HEK293 (cell line): ENCODE results near the gene TSC2.
"Not testable (repeated sequence)": the region's sequence is repeated elsewhere in the genome, so short reads cannot be mapped to it uniquely, and the experiment has no call there.

Experiments
- CTCF ChIP-seq: fragments of 450-650 bp; formaldehyde crosslinking; IDR thresholded peaks from 2 replicates; pipeline ENCODE4 v1.5.1; 2016; ENCODE audit warnings: missing biosample characterization, missing genetic modification characterization
- SP7 ChIP-seq: fragments of 450-650 bp; formaldehyde crosslinking; IDR thresholded peaks from 2 replicates; pipeline ENCODE4 v1.5.1; 2016; ENCODE audit warnings: missing biosample characterization, missing genetic modification characterization
- YY1 ChIP-seq: fragments of 450-650 bp; formaldehyde crosslinking; IDR thresholded peaks from 2 replicates; pipeline ENCODE4 v1.5.1; 2018; ENCODE audit warnings: missing biosample characterization, missing genetic modification characterization
- ZBTB7A ChIP-seq: fragments of 450-650 bp; formaldehyde crosslinking; IDR thresholded peaks from 2 replicates; pipeline ENCODE4 v1.5.1; 2016; ENCODE audit warnings: low read depth, missing biosample characterization, missing genetic modification characterization
- ZFP3 ChIP-seq: fragments of 450-650 bp; formaldehyde crosslinking; IDR thresholded peaks from 2 replicates; pipeline ENCODE4 v1.5.1; 2016; ENCODE audit warnings: low read depth, missing biosample characterization, missing genetic modification characterization
- ZNF2 ChIP-seq: fragments of 450-650 bp; formaldehyde crosslinking; IDR thresholded peaks from 2 replicates; pipeline ENCODE4 v1.5.1; 2016; ENCODE audit warnings: missing biosample characterization, missing genetic modification characterization
- ZNF433 ChIP-seq: fragments of 450-650 bp; formaldehyde crosslinking; IDR thresholded peaks from 2 replicates; pipeline ENCODE4 v1.5.1; 2016; ENCODE audit warnings: missing biosample characterization, missing genetic modification characterization, low read depth
- ZNF514 ChIP-seq: fragments of 450-650 bp; formaldehyde crosslinking; IDR thresholded peaks from 2 replicates; pipeline ENCODE4 v1.5.1; 2016; ENCODE audit warnings: missing biosample characterization, missing genetic modification characterization
- ZNF629 ChIP-seq: fragments of 450-650 bp; formaldehyde crosslinking; IDR thresholded peaks from 2 replicates; pipeline ENCODE4 v1.5.1; 2017; ENCODE audit warnings: missing biosample characterization, missing genetic modification characterization
- ZNF660 ChIP-seq: fragments of 450-650 bp; IDR thresholded peaks from 2 replicates; pipeline ENCODE4 v1.5.1; 2018; ENCODE audit warnings: missing biosample characterization, mild to moderate bottlenecking, missing genetic modification characterization
- ZNF76 ChIP-seq: fragments of 450-650 bp; formaldehyde crosslinking; IDR thresholded peaks from 2 replicates; pipeline ENCODE4; 2016; ENCODE audit warnings: low read depth, missing biosample characterization, missing genetic modification characterization, borderline replicate concordance
- TF ChIP-seq, protein P1 (sequence below): fragments of 450-650 bp; formaldehyde crosslinking; IDR thresholded peaks from 2 replicates; pipeline ENCODE4 v1.5.1; 2017; ENCODE audit warnings: missing biosample characterization, missing genetic modification characterization
- TF ChIP-seq, protein P2 (sequence below): fragments of 450-650 bp; formaldehyde crosslinking; IDR thresholded peaks from 2 replicates; pipeline ENCODE4 v1.5.1; 2016; ENCODE audit warnings: missing biosample characterization, missing genetic modification characterization, low read depth

DNA sequence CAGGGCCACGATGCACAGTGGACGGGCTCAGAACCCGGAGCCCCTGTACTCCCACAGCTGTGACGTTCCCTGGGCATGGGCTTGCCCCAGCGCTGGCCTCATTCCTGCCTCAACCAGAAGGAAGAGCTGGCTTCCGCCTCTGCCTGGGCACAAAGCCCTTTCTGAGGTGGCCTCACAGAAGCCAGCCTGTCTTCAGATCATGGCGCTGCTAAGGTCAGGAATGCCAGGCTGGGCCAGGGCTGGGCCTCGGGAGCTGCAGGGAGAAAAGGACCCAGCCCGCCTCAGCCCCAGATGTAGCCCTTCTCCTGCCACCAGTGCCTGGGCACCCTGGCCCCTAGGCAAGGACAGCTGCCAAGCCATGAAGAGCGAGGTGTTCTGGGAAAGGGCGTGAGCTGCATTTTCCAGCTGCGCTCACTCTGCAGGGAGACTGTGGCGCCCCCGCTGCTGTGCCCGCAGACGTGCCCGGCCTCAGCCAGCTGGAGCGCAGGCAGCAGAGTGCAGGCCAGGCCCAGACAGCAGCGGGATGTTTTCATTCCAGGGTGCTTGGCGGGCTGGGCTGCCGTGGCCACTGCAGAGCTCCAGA, 78.5 kb downstream of the TSC2 start:
- not testable (repeated sequence) for TF ChIP-seq CTCF; ZFP3 (tag by site-specific recombination); SP7 (tag by site-specific recombination); YY1; ZNF76 (tag by site-specific recombination); ZBTB7A (tag by site-specific recombination); ZNF433 (tag by site-specific recombination); ZNF514; ZNF629 (tag by site-specific recombination); ZNF2 (tag by site-specific recombination); ZNF660 (tag by site-specific recombination)
- TF ChIP-seq, protein P1, sequence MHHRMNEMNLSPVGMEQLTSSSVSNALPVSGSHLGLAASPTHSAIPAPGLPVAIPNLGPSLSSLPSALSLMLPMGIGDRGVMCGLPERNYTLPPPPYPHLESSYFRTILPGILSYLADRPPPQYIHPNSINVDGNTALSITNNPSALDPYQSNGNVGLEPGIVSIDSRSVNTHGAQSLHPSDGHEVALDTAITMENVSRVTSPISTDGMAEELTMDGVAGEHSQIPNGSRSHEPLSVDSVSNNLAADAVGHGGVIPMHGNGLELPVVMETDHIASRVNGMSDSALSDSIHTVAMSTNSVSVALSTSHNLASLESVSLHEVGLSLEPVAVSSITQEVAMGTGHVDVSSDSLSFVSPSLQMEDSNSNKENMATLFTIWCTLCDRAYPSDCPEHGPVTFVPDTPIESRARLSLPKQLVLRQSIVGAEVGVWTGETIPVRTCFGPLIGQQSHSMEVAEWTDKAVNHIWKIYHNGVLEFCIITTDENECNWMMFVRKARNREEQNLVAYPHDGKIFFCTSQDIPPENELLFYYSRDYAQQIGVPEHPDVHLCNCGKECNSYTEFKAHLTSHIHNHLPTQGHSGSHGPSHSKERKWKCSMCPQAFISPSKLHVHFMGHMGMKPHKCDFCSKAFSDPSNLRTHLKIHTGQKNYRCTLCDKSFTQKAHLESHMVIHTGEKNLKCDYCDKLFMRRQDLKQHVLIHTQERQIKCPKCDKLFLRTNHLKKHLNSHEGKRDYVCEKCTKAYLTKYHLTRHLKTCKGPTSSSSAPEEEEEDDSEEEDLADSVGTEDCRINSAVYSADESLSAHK (tag by site-specific recombination) = not testable (repeated sequence)
- TF ChIP-seq, protein P2, sequence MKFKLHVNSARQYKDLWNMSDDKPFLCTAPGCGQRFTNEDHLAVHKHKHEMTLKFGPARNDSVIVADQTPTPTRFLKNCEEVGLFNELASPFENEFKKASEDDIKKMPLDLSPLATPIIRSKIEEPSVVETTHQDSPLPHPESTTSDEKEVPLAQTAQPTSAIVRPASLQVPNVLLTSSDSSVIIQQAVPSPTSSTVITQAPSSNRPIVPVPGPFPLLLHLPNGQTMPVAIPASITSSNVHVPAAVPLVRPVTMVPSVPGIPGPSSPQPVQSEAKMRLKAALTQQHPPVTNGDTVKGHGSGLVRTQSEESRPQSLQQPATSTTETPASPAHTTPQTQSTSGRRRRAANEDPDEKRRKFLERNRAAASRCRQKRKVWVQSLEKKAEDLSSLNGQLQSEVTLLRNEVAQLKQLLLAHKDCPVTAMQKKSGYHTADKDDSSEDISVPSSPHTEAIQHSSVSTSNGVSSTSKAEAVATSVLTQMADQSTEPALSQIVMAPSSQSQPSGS = not testable (repeated sequence)
